H9 (cell line): Measurements from ENCODE around the gene DAB2IP. TPM values are rescaled to one million over a fixed set of nuclear protein-coding genes. Genes with fewer than 3 reads are reported as not detected.
A peak's percentile ranks its signal among the peaks of the same experiment; 100 is the strongest.

Source experiments
- DNase-seq: peaks from one replicate; pipeline ENCODE4 v3.0.0-alpha.2; 2017
- H2AFZ ChIP-seq: one replicate; pipeline ENCODE4 v1.6.1; 2013; ENCODE audit warnings: mild to moderate bottlenecking, low read length, control low read depth, moderate library complexity
- H2AK5ac ChIP-seq: 2 replicates; pipeline ENCODE4 v1.6.1; 2013; ENCODE audit warnings: low read length, control low read depth, mixed read lengths; ENCODE audit not compliant: insufficient read length
- H2BK120ac ChIP-seq: one replicate; pipeline ENCODE4 v1.6.1; 2013; ENCODE audit warnings: low read depth, mild to moderate bottlenecking, low read length, control low read depth, inconsistent platforms; ENCODE audit not compliant: poor library complexity, severe bottlenecking
- H2BK12ac ChIP-seq: 2 replicates; pipeline ENCODE4 v1.6.1; 2013; ENCODE audit warnings: low read length, control low read depth, mixed read lengths, low read depth; ENCODE audit not compliant: insufficient read length
- H2BK15ac ChIP-seq: 2 replicates; pipeline ENCODE4 v1.6.1; 2013; ENCODE audit warnings: low read depth, low read length, control low read depth
- H2BK20ac ChIP-seq: one replicate; pipeline ENCODE4 v1.6.1; 2013; ENCODE audit warnings: low read depth, mild to moderate bottlenecking, low read length, control low read depth, inconsistent platforms; ENCODE audit not compliant: poor library complexity, severe bottlenecking
- H2BK5ac ChIP-seq: 2 replicates; pipeline ENCODE4 v1.6.1; 2013; ENCODE audit warnings: low read length, control low read depth, mixed read lengths; ENCODE audit not compliant: insufficient read length
- H3K14ac ChIP-seq: 2 replicates; pipeline ENCODE4 v1.6.1; 2013; ENCODE audit warnings: low read length, control low read depth; ENCODE audit not compliant: insufficient read depth
- H3K18ac ChIP-seq: 2 replicates; pipeline ENCODE4 v1.6.1; 2013; ENCODE audit warnings: low read depth, mild to moderate bottlenecking, mixed read lengths, low read length, control low read depth; ENCODE audit not compliant: insufficient read length
- H3K23ac ChIP-seq: 2 replicates; pipeline ENCODE4 v1.6.1; 2013; ENCODE audit warnings: low read length, control low read depth, mixed read lengths, low read depth; ENCODE audit not compliant: insufficient read length
- H3K23me2 ChIP-seq: 2 replicates; pipeline ENCODE4 v1.6.1; 2013; ENCODE audit warnings: low read depth, mild to moderate bottlenecking, mixed read lengths, low read length, control low read depth; ENCODE audit not compliant: insufficient read length, poor library complexity, severe bottlenecking
- H3K27ac ChIP-seq: 2 replicates; pipeline ENCODE4 v1.5.1; 2013; ENCODE audit warnings: low read length, control low read depth, mixed read lengths, low read depth; ENCODE audit not compliant: insufficient read length
- H3K27me3 ChIP-seq: 2 replicates; pipeline ENCODE4 v1.6.1; 2013; ENCODE audit warnings: low read length, control low read depth, inconsistent platforms; ENCODE audit not compliant: insufficient read depth
- H3K4ac ChIP-seq: 2 replicates; pipeline ENCODE4 v1.6.1; 2013; ENCODE audit warnings: low read depth, mild to moderate bottlenecking, control low read depth, inconsistent platforms, low read length, moderate library complexity
- H3K4me1 ChIP-seq: 2 replicates; pipeline ENCODE4 v1.6.1; 2013; ENCODE audit warnings: low read length, control low read depth, inconsistent platforms; ENCODE audit not compliant: insufficient read depth
- H3K4me2 ChIP-seq: 2 replicates; pipeline ENCODE4 v1.6.1; 2013; ENCODE audit warnings: low read length, control low read depth, mixed read lengths; ENCODE audit not compliant: insufficient read length, insufficient read depth
- H3K56ac ChIP-seq: 2 replicates; pipeline ENCODE4 v1.6.1; 2013; ENCODE audit warnings: low read depth, mild to moderate bottlenecking, mixed read lengths, low read length, control low read depth; ENCODE audit not compliant: insufficient read length
- H3K79me1 ChIP-seq: 2 replicates; pipeline ENCODE4 v1.6.1; 2013; ENCODE audit warnings: low read depth, mild to moderate bottlenecking, moderate library complexity, low read length, control low read depth, inconsistent platforms; ENCODE audit not compliant: insufficient read depth, poor library complexity, severe bottlenecking
- H3K79me2 ChIP-seq: 2 replicates; pipeline ENCODE4 v1.6.1; 2013; ENCODE audit warnings: low read length, control low read depth, inconsistent platforms; ENCODE audit not compliant: insufficient read depth
- H3K9ac ChIP-seq: 2 replicates; pipeline ENCODE4 v1.6.1; 2013; ENCODE audit warnings: low read length, control low read depth, mixed read lengths; ENCODE audit not compliant: insufficient read length; ENCODE audit errors: extremely low read depth
- H3K9me3 ChIP-seq: one replicate; pipeline ENCODE4 v1.6.1; 2013; ENCODE audit warnings: low read depth, low read length, inconsistent platforms; ENCODE audit not compliant: control insufficient read depth
- H3T11ph ChIP-seq: one replicate; pipeline ENCODE4 v1.6.1; 2013; ENCODE audit warnings: mild to moderate bottlenecking, low read length, control low read depth, inconsistent platforms
- H4K20me1 ChIP-seq: one replicate; pipeline ENCODE4 v1.6.1; 2013; ENCODE audit not compliant: control insufficient read depth, insufficient read length, insufficient read depth
- H4K5ac ChIP-seq: 2 replicates; pipeline ENCODE4 v1.6.1; 2013; ENCODE audit warnings: low read depth, mild to moderate bottlenecking, mixed read lengths, low read length, control low read depth; ENCODE audit not compliant: insufficient read length
- H4K8ac ChIP-seq: replicated peaks from 2 replicates; pipeline ENCODE4 v1.6.1; 2013; ENCODE audit warnings: low read length, control low read depth, mixed read lengths, low read depth; ENCODE audit not compliant: insufficient read length
- H4K91ac ChIP-seq: 2 replicates; pipeline ENCODE4 v1.6.1; 2013; ENCODE audit warnings: low read depth, mild to moderate bottlenecking, moderate library complexity, mixed read lengths, low read length, control low read depth; ENCODE audit not compliant: insufficient read length
- H3K27ac Mint-ChIP-seq, 3 experiments: 2 replicates in 2 of 3; 3 replicates in 1 of 3; pipeline ENCODE4 v1.8.0; 2020 to 2021; ENCODE audit warnings: mixed read lengths in 3 of 3, mild to moderate bottlenecking in 1 of 3, moderate library complexity in 1 of 3
- H3K27me3 Mint-ChIP-seq: 2 replicates; pipeline ENCODE4 v1.8.0; 2021; ENCODE audit warnings: low read depth, mild to moderate bottlenecking, moderate library complexity, mixed read lengths
- H3K36me3 Mint-ChIP-seq, 3 experiments: 2 replicates in 2 of 3; 3 replicates in 1 of 3; pipeline ENCODE4 v1.8.0; 2020 to 2021; ENCODE audit warnings: low read depth in 3 of 3, mixed read lengths in 3 of 3; ENCODE audit not compliant: insufficient read depth in 1 of 3
- H3K4me1 Mint-ChIP-seq, 2 experiments: 2 replicates each; pipeline ENCODE4 v1.8.0; 2020; ENCODE audit warnings: mixed read lengths in 2 of 2
- H3K4me3 Mint-ChIP-seq, 2 experiments: 2 replicates in 1 of 2; 3 replicates in 1 of 2; pipeline ENCODE4 v1.8.0; 2020 to 2021; ENCODE audit warnings: mild to moderate bottlenecking in 2 of 2, mixed read lengths in 2 of 2, moderate library complexity in 1 of 2
- H3K9me3 Mint-ChIP-seq, 2 experiments: 2 replicates in 1 of 2; 3 replicates in 1 of 2; pipeline ENCODE4 v1.8.0; 2020; ENCODE audit warnings: mild to moderate bottlenecking in 2 of 2, mixed read lengths in 2 of 2, moderate library complexity in 1 of 2
- WGBS: extraction: QIAGEN DNeasy Blood & Tissue Kit; methylation state at CpG from one replicate; pipeline ENCODE4 v1.1.7; 2013; ENCODE audit warnings: missing lambda C conversion rate, low lambda C conversion rate, mixed read lengths; ENCODE audit not compliant: insufficient read length; ENCODE audit errors: extremely low coverage; 5-methylcytosine and 5-hydroxymethylcytosine counted together
- total RNA-seq: library from RNA; stranded (reverse); gene quantifications from 2 replicates; pipeline ENCODE4 v1.2.1, GENCODE V29; 2021
- TF ChIP-seq, protein P1 (sequence below): fragments of 200-600 bp; sonication (generic); conservative IDR thresholded peaks from 3 replicates; pipeline ENCODE4 v1.8.0; 2021; ENCODE audit warnings: antibody characterized with exemption, mild to moderate bottlenecking

Gene DAB2IP
- total RNA-seq, 1 experiment from 2014 or later, result 22.6 TPM

- Histone ChIP-seq H3K79me2 (no peaks in the 10 kb centered on the region), H3K4ac (no peak overlapping the region), H2BK15ac (no peak overlapping the region), H2AK5ac (no peak overlapping the region), H3K23ac (no peak overlapping the region), H2BK20ac (no peak overlapping the region), H3K27ac (no peak overlapping the region), H2BK120ac (no peak overlapping the region), H3K56ac (no peak overlapping the region), H3K9ac (no peak overlapping the region), H3K4me1 (no peaks in the 10 kb centered on the region), H3K4me2 (no peak overlapping the region), H4K5ac (no peak overlapping the region), H3K79me1 (no peaks in the 10 kb centered on the region), H2BK12ac (no peak overlapping the region), H3K18ac (no peak overlapping the region), H4K91ac (no peak overlapping the region), H3K23me2 (no peaks in the 10 kb centered on the region), H2BK5ac (no peak overlapping the region), H3K27me3 (no peaks in the 10 kb centered on the region), H3K9me3 (no peaks in the 10 kb centered on the region), H4K8ac (peak overlapping the region; percentile 70), H3T11ph (no peak overlapping the region), H4K20me1 (no peaks in the 10 kb centered on the region), H3K14ac (peak overlapping the region; percentile 12; the same call in 1 of the 2 replicates), H2AFZ (no peak overlapping the region)
- H3K27ac Mint-ChIP-seq, result no peak overlapping the region
- peaks cover 0 to 11% (median 7%) of the 10 kb centered on the region in 3 experiments; a peak in 3 of 7 replicates for H3K36me3 Mint-ChIP-seq
- H3K4me1 Mint-ChIP-seq, result peaks cover 3 to 9% of the 10 kb centered on the region in 2 experiments
- WGBS, result 100% methylated on average over 2 of the region's 12 CpGs
- DNase-seq, result no peak
- no peaks in the 10 kb centered on the region; the same call in 1 of the 2 replicates for H3K27me3 Mint-ChIP-seq
- H3K4me3 Mint-ChIP-seq, result no peak overlapping the region
- TF ChIP-seq, protein P1, sequence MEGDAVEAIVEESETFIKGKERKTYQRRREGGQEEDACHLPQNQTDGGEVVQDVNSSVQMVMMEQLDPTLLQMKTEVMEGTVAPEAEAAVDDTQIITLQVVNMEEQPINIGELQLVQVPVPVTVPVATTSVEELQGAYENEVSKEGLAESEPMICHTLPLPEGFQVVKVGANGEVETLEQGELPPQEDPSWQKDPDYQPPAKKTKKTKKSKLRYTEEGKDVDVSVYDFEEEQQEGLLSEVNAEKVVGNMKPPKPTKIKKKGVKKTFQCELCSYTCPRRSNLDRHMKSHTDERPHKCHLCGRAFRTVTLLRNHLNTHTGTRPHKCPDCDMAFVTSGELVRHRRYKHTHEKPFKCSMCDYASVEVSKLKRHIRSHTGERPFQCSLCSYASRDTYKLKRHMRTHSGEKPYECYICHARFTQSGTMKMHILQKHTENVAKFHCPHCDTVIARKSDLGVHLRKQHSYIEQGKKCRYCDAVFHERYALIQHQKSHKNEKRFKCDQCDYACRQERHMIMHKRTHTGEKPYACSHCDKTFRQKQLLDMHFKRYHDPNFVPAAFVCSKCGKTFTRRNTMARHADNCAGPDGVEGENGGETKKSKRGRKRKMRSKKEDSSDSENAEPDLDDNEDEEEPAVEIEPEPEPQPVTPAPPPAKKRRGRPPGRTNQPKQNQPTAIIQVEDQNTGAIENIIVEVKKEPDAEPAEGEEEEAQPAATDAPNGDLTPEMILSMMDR, result no peak
- peaks cover 10 to 11% of the 10 kb centered on the region in 2 experiments for H3K9me3 Mint-ChIP-seq
Measured at GRCh38 chr9:121807069-121807822, 155.8 kb downstream of the DAB2IP start.
